CD14-positive monocyte (primary cell): ENCODE measurements around the gene PTPRN2. TPM values are rescaled to one million over a fixed set of nuclear protein-coding genes. Genes with fewer than 3 reads are reported as not detected.
"Not testable (repeated sequence)": the region's sequence is repeated elsewhere in the genome, so short reads cannot be mapped to it uniquely, and the experiment has no call there.

Experiments used
- DNase-seq, 3 donors: peaks; one replicate each; pipeline ENCODE4 v3.0.0-alpha.2; 2011 to 2022
- H2AFZ ChIP-seq: 2 replicates; pipeline ENCODE4 v1.6.0; 2012; ENCODE audit warnings: mild to moderate bottlenecking, low read depth, low read length, inconsistent platforms; ENCODE audit not compliant: insufficient read depth, poor library complexity, severe bottlenecking
- H3K27ac ChIP-seq, 2 donors: 1 replicate in 1 of 2; 2 replicates in 1 of 2; pipeline ENCODE4 v1.5.1; 2012 to 2013; ENCODE audit warnings: low read length in 2 of 2, control low read depth in 1 of 2, inconsistent platforms in 1 of 2, low read depth in 1 of 2, mild to moderate bottlenecking in 1 of 2
- H3K27me3 ChIP-seq, 2 donors: one replicate each; pipeline versions ENCODE4 v1.6.0 to v1.6.1; 2011 to 2013; ENCODE audit warnings: low read length in 2 of 2; ENCODE audit not compliant: control insufficient read depth in 2 of 2, insufficient read depth in 2 of 2
- H3K36me3 ChIP-seq, 2 donors: replicated peaks in 1 of 2; 1 replicate in 1 of 2; 2 replicates in 1 of 2; pipeline versions ENCODE4 v1.5.1 to v1.6.1; 2012 to 2013; ENCODE audit warnings: low read length in 2 of 2, control low read depth in 1 of 2, inconsistent platforms in 1 of 2, mild to moderate bottlenecking in 1 of 2; ENCODE audit not compliant: insufficient read depth in 2 of 2, control insufficient read depth in 1 of 2
- H3K4me1 ChIP-seq, 2 donors: 1 replicate in 1 of 2; 2 replicates in 1 of 2; pipeline versions ENCODE4 v1.5.1 to v1.6.1; 2012 to 2013; ENCODE audit warnings: low read length in 2 of 2, control low read depth in 1 of 2, inconsistent platforms in 1 of 2, mild to moderate bottlenecking in 1 of 2, moderate library complexity in 1 of 2; ENCODE audit not compliant: insufficient read depth in 2 of 2, control insufficient read depth in 1 of 2
- H3K4me2 ChIP-seq: replicated peaks from 2 replicates; pipeline ENCODE3; 2012; ENCODE audit warnings: low read length, moderate library complexity, mild to moderate bottlenecking; ENCODE audit not compliant: poor library complexity, severe bottlenecking; ENCODE audit errors: extremely low read depth
- H3K4me3 ChIP-seq, 3 experiments: fragments of 200-600 bp in 1 of 3; sonication (generic) in 1 of 3; replicated peaks in 1 of 3; 1 replicate in 2 of 3; 2 replicates in 1 of 3; pipeline ENCODE4 v1.5.1; 2011 to 2013; ENCODE audit warnings: low read length in 3 of 3, mild to moderate bottlenecking in 3 of 3, control low read depth in 2 of 3, low read depth in 2 of 3, inconsistent platforms in 1 of 3, moderate library complexity in 1 of 3
- H3K79me2 ChIP-seq: 2 replicates; pipeline ENCODE4 v1.6.0; 2012; ENCODE audit warnings: mild to moderate bottlenecking, control low read depth, inconsistent platforms, low read length, moderate library complexity; ENCODE audit not compliant: insufficient read depth
- H3K9ac ChIP-seq: 2 replicates; pipeline ENCODE4 v1.6.0; 2017; ENCODE audit warnings: low read length, mild to moderate bottlenecking; ENCODE audit not compliant: insufficient read depth, poor library complexity, severe bottlenecking
- H3K9me3 ChIP-seq, 2 donors: replicated peaks in 1 of 2; 1 replicate in 1 of 2; 2 replicates in 1 of 2; pipeline versions ENCODE4 v1.5.1 to v1.6.1; 2012 to 2013; ENCODE audit warnings: low read length in 2 of 2, control low read depth in 1 of 2; ENCODE audit not compliant: control insufficient read depth in 1 of 2, insufficient read depth in 1 of 2
- H4K20me1 ChIP-seq: 2 replicates; pipeline ENCODE4 v1.6.0; 2012; ENCODE audit warnings: mild to moderate bottlenecking, low read length, control low read depth, moderate library complexity; ENCODE audit not compliant: insufficient read depth
- H3K27ac Mint-ChIP-seq, 7 donors: one replicate each; pipeline ENCODE4 v1.8.0; 2020; ENCODE audit warnings: mild to moderate bottlenecking in 7 of 7, mixed read lengths in 7 of 7, moderate library complexity in 6 of 7, inconsistent platforms in 2 of 7
- H3K27me3 Mint-ChIP-seq, 3 donors: one replicate each; pipeline ENCODE4 v1.8.0; 2021 to 2022; ENCODE audit warnings: low read depth in 3 of 3, mild to moderate bottlenecking in 3 of 3, mixed read lengths in 3 of 3, moderate library complexity in 3 of 3, inconsistent platforms in 1 of 3
- H3K36me3 Mint-ChIP-seq, 2 donors: one replicate each; pipeline ENCODE4 v1.8.0; 2020; ENCODE audit warnings: mixed read lengths in 2 of 2, inconsistent platforms in 1 of 2, mild to moderate bottlenecking in 1 of 2
- H3K4me1 Mint-ChIP-seq: one replicate; pipeline ENCODE4 v1.8.0; 2020; ENCODE audit warnings: mild to moderate bottlenecking, mixed read lengths
- H3K4me3 Mint-ChIP-seq, 2 donors: one replicate each; pipeline ENCODE4 v1.8.0; 2020; ENCODE audit warnings: mild to moderate bottlenecking in 2 of 2, mixed read lengths in 2 of 2, moderate library complexity in 1 of 2
- H3K9me3 Mint-ChIP-seq, 7 donors: one replicate each; pipeline ENCODE4 v1.8.0; 2020 to 2022; ENCODE audit warnings: mixed read lengths in 7 of 7, mild to moderate bottlenecking in 6 of 7, moderate library complexity in 6 of 7, inconsistent platforms in 2 of 7
- CTCF ChIP-seq: fragments of 200-600 bp; IDR thresholded peaks from one replicate; pipeline ENCODE4 v1.8.0; 2022; ENCODE audit warnings: antibody characterized with exemption, mild to moderate bottlenecking
- WGBS: methylation state at CpG from one replicate; pipeline ENCODE4 v1.1.5; 2013; ENCODE audit warnings: missing lambda C conversion rate; ENCODE audit not compliant: insufficient coverage; 5-methylcytosine and 5-hydroxymethylcytosine counted together
- intact Hi-C, 2 donors: fragments of 100-400 bp; cut with micrococcal nuclease; formaldehyde crosslinking; loops; one replicate each; pipeline versions ENCODE4 v1.15.0 to v1.15.1; 2023
- polyA plus RNA-seq, 3 donors: library from polyadenylated mRNA; depleted of rRNA in 1 of 3; unstranded in 2 of 3; stranded (reverse) in 1 of 3; fragments of 300-500 nt in 2 of 3; fragments of >200 nt in 1 of 3; fragmentation: Illumina TruSeq in 2 of 3; gene quantifications; 1 replicate in 2 of 3; 2 replicates in 1 of 3; pipeline ENCODE4 v1.2.3, GENCODE V29; 2012 to 2021

The PTPRN2 gene
- polyA plus RNA-seq, 3 donors, result 0.25 to 1.4 (median 0.97) TPM

DNA sequence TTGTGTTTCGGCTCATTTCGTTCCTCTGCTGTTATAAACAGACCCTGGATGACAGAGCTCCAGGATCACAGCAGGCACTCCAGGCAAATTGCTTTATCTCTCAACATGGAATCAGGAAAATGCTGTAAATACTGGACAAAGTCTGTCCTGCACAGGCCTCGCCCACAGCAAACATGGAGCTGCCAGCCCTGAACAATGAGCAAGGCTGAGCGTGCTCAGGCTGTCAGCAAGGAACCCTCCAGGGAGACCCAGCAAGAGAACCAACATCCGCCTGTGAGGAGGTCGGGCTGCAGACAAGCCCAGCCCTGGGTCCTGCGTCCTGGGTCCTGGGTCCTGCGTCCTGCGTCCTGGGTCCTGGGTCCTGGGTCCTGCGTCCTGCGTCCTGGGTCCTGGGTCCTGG is 180.8 kb downstream of the PTPRN2 start:
- Histone ChIP-seq H3K79me2 (no peaks in the 10 kb centered on the region), H3K4me1 (no peaks in the 10 kb centered on the region), H3K36me3 (no peaks in the 10 kb centered on the region), H2AFZ (no peak overlapping the region), H3K4me2 (no peak overlapping the region), H4K20me1 (no peaks in the 10 kb centered on the region), H3K27ac (no peak overlapping the region), H3K4me3 (no peak overlapping the region), H3K9me3 (no peaks in the 10 kb centered on the region), H3K9ac (no peak overlapping the region), H3K27me3 (no peaks in the 10 kb centered on the region)
- TF ChIP-seq CTCF, result no peak
- Mint-ChIP-seq H3K4me1 (no peaks in the 10 kb centered on the region), H3K27ac (no peak overlapping the region), H3K9me3 (no peaks in the 10 kb centered on the region), H3K36me3 (no peaks in the 10 kb centered on the region), H3K27me3 (peaks cover 0 to 6% (median 0%) of the 10 kb centered on the region in 3 donors), H3K4me3 (no peak overlapping the region)
- 84% methylated on average over 4 of the region's 11 CpGs for WGBS
- no peak for DNase-seq
- intact Hi-C loops, result no loop called here

DNA sequence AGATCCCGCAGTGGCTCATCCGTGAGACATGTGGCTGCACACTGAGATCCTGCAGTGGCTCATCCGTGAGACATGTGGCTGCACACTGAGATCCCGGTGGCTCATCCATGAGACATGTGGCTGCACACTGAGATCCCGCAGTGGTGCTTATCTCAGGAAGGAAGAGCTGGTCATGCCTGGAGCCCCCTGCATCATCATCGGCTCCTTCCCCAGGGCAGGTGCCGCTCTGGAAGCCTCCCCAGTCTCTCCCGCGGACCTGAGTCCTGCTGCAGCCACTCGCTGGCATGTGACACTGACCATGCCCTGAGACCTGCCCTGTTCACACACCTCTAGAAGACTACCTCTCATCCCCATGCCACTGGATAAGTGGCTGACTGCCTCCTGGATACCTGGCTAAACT is 181.3 kb downstream of the PTPRN2 start:
- H3K27ac Mint-ChIP-seq, result no peak overlapping the region
- no peaks in the 10 kb centered on the region for H3K9me3 ChIP-seq
- no peak overlapping the region for H3K4me2 ChIP-seq
- H3K36me3 Mint-ChIP-seq, result no peaks in the 10 kb centered on the region
- no peak overlapping the region for H3K27ac ChIP-seq
- H3K9me3 Mint-ChIP-seq, result no peaks in the 10 kb centered on the region
- TF ChIP-seq CTCF, result no peak
- H3K9ac ChIP-seq, result no peak overlapping the region
- no peak overlapping the region for H2AFZ ChIP-seq
- H3K79me2 ChIP-seq, result no peaks in the 10 kb centered on the region
- H3K4me3 Mint-ChIP-seq, result no peak overlapping the region
- no peaks in the 10 kb centered on the region for H3K27me3 ChIP-seq
- H3K27me3 Mint-ChIP-seq, result peaks cover 0 to 6% (median 0%) of the 10 kb centered on the region in 3 donors
- no peaks in the 10 kb centered on the region for H3K4me1 ChIP-seq
- H3K4me3 ChIP-seq, result no peak overlapping the region
- no peaks in the 10 kb centered on the region for H4K20me1 ChIP-seq
- intact Hi-C loops, result no loop called here
- WGBS, result 96% methylated on average over 10 of the region's 10 CpGs
- H3K36me3 ChIP-seq, result no peaks in the 10 kb centered on the region
- no peak for DNase-seq
- no peaks in the 10 kb centered on the region for H3K4me1 Mint-ChIP-seq

- H3K9me3 ChIP-seq, H3K36me3 ChIP-seq, H3K4me3 ChIP-seq, H3K4me1 Mint-ChIP-seq, H3K4me1 ChIP-seq, H3K79me2 ChIP-seq, H3K9ac ChIP-seq, H4K20me1 ChIP-seq, intact Hi-C loops, H3K27ac Mint-ChIP-seq, H3K4me2 ChIP-seq, DNase-seq, H3K4me3 Mint-ChIP-seq, H3K27me3 ChIP-seq, H3K36me3 Mint-ChIP-seq, H3K27me3 Mint-ChIP-seq, H3K9me3 Mint-ChIP-seq, H3K27ac ChIP-seq, H2AFZ ChIP-seq: not testable (repeated sequence)
- 100% methylated on average over 23 of the region's 30 CpGs for WGBS
Measured at GRCh38 chr7:158405771-158406170, 181.9 kb downstream of the PTPRN2 start.
